Occipital lobe (tissue), 2 donors: ENCODE results near the gene LCA5. TPM values are rescaled to one million over a fixed set of nuclear protein-coding genes. Genes with fewer than 3 reads are reported as not detected.
"Not testable (repeated sequence)": the region's sequence is repeated elsewhere in the genome, so short reads cannot be mapped to it uniquely, and the experiment has no call there.

Experiments used
- DNase-seq: peaks from one replicate; lab custom pipeline; 2025; lab: John Stamatoyannopoulos, UW
- total RNA-seq: library from RNA; depleted of rRNA; stranded (reverse); fragments of >200 nt; gene quantifications from one replicate; pipeline ENCODE4 v1.2.3, GENCODE V29; 2014

Gene LCA5
- total RNA-seq, 1 donor from 2014 or later: 17.3 TPM

DNA sequence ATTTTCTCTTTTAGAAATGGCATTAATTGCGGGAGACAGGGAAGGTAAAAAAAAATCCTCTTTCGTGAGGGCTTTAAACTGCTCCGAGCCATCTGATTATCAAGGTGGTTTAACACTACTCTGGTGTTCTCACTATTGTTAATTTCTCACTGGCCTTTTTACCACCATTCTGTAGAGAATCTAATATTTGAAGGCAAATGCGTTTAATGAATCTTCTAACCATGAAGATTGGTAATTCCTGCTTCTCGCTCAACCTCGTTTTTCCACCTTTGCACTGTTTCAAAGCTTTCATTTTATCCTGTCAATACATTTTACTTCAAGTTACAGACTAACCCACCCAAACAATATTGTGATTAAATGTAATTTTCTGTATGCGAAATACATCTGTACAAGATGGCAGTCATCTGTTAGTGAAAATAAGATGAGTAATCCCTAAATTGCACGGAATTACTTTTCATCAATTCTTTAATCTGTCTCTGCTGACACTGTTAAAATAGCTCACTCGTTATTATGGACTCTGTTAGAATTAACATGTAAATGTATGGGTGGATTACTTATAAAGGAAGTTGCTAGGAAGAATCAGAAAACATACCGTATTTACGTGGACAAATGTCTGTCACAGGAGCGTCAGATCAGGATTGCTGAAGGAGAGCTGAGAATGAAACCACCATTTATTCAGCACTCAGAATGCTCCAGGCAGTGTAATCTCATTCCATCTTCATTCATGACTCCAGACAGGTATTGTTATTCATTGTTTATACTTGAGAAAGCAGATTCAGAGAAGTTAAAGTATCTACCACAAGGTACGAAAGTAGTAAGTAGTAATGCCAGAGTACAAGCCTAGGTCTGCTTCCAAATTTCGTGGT lies 1.1 kb upstream of the LCA5 start:
- no peak for DNase-seq

DNA sequence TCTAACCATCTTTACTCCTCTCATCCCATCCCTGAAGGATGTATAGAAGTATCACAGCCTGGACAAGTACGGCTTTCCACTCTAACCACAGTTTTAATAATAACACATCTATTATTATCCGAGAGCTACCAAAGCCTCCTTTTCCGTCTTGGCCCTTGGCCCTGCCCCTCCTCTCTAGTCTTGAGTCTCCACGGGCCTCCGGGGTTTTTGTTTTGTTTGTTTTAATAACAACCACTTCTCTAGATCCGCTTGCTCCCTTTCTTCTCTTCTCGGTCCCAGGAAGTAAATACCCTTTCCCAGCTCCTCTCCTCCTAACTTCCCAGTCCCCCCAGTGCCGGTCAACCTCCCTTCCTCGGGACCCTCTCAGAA lies 661 bp downstream of the LCA5 start:
- DNase-seq: no peak

DNA sequence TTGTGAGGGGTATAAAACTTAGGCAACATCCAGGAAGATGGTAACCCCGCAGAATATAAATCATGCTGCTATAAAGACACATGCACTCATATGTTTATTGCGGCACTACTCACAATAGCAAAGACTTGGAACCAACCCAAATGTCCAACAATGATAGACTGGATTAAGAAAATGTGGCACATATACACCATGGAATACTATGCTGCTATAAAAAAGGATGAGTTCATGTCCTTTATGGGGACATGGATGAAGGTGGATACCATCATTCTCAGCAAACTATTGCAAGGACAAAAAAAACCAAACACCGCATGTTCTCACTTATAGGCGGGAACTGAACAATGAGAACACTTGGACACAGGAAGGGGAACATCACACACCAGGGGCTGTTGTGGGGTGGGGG lies 7.7 kb downstream of the LCA5 start:
- DNase-seq: not testable (repeated sequence)

DNA sequence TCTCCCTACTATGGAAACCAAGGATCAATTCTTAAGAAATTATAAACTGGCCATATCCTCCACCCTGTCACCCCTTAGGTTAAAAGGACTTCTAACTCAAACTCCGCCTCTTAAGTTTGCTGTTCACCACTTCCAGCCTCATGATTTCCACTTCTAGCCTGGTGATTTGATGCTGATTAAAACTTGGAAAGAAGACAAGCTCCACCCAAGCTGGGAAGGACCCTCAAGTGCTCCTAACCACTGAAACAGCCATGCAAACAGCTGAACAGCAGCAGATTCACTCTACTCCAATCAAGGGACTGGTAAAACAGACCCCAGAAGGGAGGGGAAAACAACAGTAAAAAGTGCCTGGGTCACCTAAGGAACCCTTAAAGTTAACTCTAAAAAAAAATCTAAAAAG lies 10.3 kb downstream of the LCA5 start:
- DNase-seq: no peak

DNA sequence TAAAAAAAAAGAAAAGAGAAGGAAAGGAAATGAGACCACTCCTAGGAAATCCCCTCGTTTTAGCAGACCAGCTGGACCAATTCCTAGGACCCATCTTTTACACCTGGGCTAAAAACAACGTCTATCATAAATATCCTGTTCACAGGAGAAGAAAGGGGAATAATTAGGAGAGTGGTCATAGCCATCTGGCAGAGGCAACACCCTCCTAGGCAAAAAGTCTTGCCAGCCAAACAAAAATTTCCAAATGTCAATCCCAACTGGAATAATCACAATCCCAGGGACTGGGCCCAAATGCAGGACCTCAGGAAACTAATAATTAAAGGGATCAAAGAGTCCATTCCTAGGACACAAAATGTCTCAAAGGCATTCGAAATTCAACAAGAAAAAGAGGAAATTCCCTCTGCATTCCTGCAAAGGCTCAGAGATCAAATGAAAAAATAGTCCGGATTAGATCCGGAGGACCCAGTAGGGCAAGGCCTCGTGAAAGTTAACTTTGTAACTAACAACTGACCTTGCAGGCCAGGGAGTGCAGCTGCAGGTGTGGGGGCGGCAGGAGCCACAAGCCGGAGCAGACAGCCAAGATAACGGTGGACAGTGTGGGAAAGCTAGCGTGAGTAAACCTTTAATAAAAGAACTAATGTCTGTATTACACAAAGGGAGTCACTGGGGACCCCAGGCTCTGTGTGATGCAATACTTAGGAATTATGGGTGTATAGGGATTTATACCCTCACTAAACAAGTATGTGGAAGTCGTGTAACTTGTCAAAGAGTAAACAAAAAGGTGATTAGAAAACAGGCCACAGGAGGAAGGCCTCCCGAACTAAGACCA lies 11.7 kb downstream of the LCA5 start:
- DNase-seq: no peak

DNA sequence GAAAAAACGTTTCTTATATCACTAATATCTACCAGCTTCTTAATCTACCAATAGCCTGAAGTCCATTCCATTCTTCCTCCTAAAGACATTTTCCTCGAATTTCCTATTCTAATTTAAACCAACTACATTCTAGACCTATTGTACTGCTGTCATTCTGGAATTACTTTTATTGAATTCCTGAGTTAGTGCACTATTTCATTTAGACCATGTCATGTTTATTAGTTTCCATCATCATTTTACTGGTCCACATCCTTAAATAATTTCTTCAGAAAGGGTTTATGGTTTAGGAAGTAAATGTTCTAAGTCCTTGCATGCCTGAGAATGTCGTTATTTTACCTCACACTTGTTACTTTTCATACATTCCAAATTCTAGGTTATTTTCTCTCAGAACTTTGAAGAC lies 13.2 kb downstream of the LCA5 start:
- DNase-seq: no peak

DNA sequence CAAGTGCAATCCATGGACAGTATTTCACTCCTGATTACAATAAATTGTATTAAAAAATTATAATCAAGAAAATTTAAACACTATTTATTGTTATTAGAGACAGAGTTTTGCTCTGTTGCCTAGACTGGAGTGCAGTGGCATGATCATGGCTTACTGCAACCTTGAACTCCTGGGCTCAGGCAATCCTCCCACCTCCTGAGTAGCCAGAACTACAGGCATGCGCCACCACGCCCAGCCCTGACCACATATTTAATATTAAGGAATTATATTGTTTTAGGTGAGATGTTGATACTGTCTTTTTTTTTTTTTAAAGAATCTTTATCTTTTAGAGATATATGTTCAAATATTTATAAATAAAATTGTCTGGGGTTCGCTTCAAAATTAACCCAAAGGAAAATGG lies 14.6 kb downstream of the LCA5 start:
- DNase-seq: no peak

DNA sequence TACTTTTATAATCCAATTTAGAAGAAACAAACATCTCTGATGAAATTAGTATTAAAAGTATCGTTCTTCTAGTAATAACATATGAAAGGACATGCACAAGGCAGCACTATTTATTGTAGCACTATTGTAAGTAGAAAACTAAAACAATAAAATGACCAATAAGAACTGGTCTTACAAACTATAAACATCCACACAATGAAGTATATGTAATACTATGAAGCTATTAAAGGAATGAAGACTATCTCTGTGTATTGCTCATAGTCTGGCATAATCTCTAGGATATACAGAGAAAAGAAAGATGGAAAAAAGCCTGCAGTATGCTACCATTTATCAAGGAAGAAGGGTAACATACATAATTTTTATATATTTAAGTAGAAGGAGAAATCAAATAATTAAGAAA lies 16.7 kb downstream of the LCA5 start:
- DNase-seq: no peak

DNA sequence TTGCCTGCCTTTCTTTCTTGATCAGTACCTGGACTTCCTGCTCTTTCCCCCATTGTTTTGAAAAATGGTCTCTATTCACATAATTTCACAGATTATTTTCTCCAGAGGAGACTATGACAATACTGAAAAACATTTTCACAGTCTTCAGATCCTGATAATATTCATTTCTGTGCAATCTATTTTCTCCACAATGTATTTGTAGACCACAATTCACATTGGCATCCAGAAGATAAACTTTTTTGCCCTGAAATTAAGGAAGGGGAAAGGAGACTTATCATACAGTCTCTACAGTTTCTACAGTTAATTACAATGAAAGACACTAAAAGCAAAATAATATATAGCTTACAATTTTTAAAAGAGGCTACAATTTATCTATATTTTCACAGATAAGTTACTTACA lies 18.4 kb downstream of the LCA5 start:
- no peak for DNase-seq

DNA sequence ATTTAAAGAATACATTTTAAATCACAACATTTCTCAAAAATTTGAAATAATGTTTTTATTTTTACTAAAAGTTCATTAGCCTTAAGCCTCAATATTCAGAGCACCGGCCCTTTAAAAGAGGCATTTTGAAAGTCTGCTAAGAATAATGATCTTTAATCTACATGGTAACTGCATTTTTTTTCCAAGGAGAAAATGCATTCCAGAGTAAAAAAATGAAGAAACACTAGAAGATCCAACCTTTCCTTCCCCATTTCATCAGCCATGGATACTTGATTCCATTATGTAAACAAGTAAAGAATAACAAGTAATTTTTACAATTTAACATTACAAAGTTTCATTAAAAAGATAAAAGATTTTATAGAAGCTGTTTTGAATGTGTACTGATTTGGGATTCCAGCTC lies 21.8 kb downstream of the LCA5 start:
- no peak for DNase-seq

DNA sequence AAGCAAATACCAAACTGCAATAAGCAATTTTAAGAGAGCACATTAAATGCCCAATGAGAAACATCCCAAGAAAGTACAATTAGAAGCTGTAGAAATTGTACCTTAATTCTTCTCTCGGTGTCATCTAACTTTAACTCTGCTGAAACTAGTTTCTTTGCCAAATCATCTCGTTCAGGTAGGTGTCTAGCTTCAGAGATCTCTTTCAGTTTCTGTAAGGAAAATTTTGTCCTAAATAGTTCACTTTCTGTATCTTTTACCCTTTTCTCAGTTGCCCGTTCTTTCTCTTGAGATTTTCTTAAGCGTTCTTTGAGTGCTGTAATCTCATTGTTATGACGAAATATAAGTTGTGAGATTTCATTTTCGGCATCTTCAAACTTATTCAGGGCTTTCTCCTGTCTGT lies 24.1 kb downstream of the LCA5 start:
- no peak for DNase-seq

DNA sequence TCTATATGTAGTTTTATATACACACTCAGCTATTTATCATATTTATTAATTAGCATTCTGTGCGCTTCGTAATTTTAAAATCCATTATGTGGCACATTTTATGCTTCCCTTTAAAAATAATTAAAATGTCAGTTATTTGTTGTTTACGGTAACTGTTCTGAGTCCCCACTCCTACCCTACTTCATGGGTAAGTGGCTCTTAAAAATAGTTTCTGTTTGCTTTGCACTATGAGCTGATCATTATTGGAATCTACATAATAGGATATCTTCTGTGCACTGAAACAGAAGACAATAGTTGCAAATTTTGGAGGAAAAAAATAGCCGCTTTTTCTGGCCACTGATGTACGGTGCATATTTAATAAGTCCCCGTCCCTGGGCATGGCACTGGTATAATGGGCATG lies 25.2 kb downstream of the LCA5 start:
- no peak for DNase-seq

DNA sequence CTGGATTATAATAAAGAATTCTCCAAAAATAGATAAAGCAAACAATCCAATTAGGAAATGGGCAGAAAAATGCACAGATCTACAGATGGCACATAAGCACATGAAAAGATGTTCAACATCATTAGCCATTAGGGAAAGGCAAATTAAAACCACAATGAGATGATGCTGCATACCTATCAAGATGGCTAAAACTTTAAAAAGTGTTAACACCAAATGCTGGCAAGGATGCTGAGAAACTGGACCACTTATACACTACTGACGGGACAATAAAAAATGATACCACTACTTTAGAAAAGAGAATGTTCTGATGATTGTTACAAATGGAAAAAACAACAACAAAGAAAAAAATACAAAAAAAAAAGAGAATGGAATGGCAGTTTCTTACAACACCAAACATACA lies 26.5 kb downstream of the LCA5 start:
- no peak for DNase-seq

DNA sequence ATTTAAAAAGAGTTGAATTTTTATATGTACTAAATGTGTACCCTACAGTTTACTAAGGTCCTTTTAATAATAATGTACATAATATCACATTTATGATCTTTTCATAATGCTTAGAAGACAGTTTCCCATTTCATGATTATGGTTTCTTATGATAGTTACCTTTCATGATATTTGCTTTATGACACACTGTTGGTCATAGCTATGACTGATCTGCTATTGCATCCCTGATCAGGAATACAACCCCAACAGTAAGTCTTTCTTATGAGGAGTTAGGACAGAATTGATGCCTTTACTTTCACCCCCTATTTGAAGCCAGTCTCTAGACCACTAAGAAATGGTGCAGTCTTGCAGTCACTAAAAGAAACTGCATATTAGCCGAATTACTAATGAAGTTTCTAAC lies 31.0 kb downstream of the LCA5 start:
- no peak for DNase-seq

DNA sequence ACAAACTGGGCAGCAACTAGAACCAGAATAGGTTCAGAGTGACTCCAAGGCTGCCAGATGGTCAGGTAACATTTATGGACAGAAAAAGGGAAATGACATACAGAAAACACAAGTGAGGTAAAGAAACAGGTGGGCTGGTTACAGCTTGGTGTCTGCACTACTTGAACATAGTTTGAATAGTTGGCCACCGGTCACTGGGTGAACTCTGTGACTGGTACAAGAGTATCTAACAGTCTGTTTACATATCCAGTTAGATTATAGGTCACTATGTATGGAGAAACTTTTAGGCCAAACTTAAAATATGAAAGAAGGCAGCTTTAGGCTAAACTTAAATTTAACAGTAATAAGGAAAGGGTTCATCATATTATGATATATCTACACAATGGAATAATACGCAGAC lies 32.9 kb downstream of the LCA5 start:
- DNase-seq: no peak

DNA sequence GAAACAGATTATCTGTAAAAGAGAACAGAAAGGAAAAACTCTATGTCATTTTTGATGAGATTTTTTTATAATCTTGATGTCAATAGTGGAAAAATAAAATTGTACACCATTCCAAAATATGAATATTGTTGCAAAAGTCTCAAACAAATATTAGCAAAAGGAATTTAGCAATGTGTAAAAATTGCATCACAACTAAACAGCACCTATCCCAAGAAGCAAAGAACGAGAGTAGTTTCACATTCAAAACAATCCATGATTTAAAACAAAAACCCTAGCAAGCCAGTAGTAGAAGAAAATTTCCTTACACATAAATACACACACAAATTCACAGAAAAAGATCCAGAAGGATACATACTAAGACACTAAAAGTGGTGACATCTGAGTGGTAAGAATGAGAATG lies 38.4 kb downstream of the LCA5 start:
- DNase-seq: no peak

DNA sequence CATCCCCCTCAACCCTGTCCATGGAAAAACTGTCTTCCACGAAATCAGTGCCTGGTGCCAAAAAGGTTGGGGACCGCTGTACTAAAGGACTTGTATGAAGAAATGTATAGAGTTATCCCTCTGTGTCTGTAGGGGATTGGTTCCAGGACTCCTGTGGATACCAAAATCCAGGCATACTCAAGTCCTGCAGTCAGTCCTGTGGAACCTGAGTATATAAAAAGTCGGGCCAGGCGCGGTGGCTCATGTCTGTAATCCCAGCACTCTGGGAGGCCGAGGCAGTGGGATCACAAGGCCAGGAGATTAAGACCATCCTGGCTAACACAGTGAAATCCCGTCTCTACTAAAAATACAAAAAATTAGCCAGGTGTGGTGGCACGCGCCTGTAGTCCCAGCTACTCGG lies 42.0 kb downstream of the LCA5 start:
- DNase-seq: no peak

DNA sequence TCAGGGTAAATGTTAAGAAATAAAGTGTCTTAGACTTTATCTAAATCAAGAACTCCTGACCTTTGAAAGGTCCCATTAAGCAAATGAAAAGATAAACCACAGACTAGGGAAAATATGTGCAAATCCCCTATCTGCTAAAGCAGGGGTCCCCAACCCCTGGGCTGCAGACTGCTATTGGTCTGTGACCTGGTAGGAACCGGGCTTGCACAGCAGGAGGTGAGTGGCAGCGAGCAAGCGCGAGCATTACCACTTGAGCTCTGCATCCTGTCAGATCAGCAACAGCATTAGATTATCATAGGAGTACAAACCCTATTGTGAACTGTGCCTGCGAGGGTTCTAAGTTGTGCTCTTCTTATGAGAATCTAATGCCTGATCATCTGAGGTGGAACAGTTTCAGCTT lies 42.4 kb downstream of the LCA5 start:
- no peak for DNase-seq

DNA sequence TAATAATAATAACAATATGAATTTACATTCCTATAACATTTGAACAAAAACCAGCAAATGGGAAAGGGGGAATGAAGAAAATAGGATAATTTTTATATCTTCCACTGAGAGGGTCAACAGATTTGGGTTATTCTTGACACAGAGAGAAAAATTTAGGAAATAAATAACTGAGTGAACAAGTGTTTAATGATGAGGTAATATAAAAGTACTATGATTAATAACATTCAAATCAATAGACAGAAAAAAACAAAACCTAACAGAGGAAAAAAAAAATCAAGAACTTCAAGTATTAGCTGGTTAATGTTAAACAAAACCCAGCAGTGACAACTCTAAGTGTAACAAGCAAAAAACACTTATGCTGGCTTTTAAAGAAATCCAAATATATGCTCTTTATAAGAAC lies 66.5 kb downstream of the LCA5 start:
- no peak for DNase-seq

DNA sequence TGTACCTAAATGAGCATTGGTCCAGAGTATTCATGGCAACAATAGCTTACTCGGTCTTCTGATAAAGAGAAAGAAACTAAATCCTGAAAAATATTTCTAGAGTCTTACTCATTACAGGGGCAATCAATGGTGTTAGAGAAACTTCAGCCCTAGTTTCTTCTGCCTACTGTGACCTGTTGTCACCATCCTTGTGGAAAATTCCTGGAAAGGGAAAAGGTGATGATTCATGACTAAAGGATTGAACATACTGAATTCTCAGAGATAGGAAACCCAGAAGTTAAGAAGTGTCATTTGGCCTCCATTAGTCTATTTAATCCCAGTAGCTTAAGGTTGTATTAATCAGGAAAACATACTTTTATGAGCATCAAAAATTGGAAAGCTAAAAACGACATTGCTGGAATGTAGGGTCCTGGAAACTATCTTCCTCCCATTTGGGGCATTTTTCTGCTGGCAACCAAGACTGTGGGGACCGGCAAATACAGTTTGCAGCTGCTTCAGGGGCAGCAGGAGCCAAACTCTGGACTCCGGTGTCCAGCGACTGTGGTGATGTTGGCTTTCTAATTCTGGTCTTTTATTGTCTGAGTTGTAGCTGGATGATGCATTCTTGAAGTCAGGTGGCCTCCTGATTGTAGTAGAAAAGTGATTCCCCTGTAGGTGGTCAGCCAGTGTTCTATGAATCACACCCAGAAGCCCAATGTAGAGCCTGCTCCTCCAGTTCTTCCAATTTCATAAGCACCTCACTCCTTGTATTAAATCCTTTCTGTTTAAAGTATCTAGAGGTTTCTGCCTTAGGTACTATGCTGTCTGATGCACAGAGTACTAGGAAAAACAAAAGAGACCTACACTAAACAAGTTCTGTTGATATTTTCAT lies 67.6 kb downstream of the LCA5 start:
- no peak for DNase-seq

DNA sequence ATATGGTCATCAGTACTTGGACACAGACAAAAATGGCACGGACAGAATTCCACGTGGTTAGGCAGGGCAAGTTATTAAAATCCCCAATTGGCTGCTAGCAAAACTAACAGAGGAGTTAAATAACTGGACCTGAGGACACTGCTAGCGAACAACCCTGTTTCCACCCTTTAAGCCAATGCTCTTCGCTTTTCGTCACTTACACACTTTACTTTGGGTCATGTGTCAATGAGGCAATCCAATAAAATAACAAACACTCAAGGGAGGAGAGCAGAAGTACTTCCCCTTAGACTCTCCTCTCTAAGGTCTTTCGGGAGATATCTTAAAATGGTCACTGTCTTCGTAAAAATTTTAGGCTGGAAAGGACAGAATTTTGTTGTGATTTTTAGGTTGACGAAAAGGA lies 68.6 kb downstream of the LCA5 start:
- no peak for DNase-seq

DNA sequence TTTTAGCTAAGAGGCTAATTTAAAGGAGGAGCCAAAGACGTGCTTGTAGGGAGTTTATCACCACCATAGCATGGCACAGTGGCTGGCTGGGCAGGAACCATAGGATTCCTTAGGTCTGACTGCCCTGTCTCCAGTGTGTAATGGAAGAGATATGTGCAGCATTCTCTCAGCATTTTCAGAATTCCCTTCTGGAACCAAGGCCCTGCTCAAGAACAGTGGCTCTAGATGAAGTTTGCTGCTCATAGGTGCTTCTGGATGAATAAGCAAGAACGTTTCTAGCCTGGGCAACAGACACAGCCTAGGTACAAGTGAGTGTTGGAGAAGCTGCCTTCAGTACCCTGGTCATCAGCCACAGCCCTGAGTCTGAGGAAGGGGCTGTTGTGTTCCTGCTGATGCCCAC lies 69.1 kb downstream of the LCA5 start:
- DNase-seq: no peak
